HG02763 (cell line): ENCODE data around the gene PSTPIP2.
"Not testable (repeated sequence)": the region's sequence is repeated elsewhere in the genome, so short reads cannot be mapped to it uniquely, and the experiment has no call there.

Experiments used
- ATAC-seq: cut with Tn5 transposase; IDR thresholded peaks from one replicate; pipeline ENCODE4 v1.9.1; 2021; ENCODE audit warnings: mild to moderate bottlenecking, moderate library complexity; ENCODE audit not compliant: unreplicated experiment

PSTPIP2 gene

DNA sequence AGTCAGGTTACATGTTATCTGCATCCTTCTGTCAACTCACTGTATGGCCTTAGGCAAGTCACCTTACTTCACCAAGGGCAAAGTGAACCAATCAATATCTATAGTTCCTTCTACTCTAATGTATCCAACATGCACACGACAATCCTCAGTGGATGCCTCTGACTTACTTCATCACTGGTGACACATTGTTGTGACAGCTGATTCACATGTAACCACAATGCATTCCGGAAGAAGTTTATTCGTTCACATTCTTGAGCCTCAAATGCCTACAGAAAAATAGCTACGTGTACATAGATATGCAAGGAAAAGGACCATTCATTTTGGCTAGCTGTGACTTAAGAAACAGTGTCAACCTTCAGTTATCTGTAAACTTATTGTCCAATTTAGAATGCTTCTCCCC lies 78.6 kb downstream of the PSTPIP2 start:
- no peak for ATAC-seq

DNA sequence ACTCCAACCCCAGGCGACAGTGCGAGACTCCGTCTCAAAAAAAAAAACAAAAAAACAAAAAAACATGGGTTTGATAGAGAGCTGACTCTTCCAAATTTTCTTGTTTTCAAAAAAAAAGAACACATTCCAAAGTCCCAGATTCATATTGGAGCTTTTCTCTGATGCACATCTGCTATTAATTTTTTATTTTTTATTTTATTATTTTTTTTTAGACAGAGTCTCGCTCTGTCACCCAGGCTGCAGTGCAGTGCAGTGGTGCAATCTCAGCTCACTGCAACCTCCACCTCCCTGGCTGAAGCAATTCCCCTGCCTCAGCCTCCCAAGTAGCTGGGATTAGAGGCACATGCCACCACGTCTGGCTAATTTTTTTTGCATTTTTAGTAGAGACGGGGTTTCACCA lies 79.5 kb downstream of the PSTPIP2 start:
- ATAC-seq, result not testable (repeated sequence)

DNA sequence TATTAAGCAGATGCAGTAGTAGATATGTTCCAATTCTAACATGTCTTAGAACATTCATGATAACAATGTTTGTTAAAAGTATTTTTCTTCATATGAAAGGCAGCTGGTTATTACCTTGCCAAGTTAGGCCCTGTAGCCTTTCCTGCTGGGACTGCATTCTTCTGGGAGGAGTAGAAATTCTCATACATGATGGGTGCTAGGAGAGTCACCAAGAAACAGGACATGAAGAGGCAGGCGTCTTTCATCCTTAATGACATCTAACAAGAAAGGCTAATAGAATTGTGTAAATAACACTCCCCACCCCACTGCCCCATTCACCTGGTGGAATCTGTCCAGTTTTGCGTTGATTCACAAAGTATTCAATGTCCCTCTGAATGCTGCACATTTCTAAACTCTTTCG lies 80.3 kb downstream of the PSTPIP2 start:
- no peak for ATAC-seq

DNA sequence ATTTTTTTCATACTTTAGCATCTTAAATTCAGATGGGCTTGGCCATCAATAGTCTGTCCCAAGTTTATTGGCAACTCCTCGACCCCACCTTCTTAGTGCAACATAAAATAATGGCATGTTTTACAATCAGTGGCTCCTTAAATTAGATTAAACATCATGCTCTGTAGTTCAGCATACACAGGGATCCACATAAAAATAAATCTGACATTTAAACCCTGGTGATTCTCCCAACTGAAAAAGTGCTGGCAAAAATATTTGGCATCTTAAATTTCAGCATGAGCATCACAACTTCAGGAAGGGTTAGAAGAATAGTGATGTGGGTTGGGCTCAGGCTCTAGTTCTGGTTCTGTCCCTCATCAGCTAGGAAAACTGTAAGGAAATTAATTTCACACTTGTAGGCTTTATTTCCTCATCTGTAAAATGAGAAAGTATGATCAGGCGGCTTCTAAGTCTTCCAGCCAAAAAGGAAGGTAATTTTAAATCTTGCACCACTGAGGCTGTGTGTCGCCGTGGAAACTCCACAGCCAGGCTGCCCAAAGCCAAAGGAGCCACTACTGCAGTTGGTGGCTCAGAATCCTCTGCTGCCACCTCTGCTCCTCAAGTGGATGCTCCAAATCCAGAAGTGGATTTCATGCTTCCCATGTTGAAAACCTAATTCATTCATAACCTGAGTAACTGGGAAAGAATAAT lies 87.4 kb downstream of the PSTPIP2 start:
- ATAC-seq, result no peak

DNA sequence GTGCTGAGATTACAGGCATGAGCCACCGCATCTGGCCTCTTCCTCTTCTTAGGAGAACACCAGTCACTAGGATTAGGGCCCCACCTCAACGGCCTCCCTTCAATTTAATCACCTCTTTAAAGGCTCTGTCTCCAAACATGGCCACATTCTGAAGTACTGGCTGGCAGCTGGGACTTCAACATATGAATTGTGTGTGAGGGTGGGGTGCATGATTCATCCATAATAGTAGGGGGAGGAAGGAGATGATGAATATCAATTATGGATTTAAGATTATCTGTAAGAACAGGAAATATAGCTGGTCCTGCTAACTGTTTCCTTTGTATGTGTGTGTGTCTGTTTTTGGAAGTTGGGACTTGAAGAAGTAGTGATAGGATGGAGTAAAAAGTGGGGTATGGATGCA lies 90.2 kb downstream of the PSTPIP2 start:
- ATAC-seq, result no peak

DNA sequence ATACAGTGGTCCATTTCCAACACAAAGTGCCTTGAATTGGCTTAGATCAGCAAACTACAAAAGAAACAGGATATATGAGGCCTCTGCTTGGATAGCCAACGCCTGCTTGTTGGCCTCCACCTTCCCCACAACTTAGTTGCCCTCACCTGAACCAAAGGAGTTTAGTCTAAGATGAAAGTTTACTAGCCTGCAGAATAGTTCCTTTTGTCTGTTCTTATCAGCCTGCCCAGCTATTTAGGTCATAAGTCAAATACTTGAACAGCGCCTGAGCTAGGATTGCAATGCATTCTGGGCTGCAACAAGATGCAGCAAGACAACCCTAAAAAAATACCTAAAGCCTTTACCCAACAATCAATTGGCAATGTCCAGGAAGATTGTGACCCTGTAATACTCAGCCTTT lies 91.8 kb downstream of the PSTPIP2 start:
- ATAC-seq, result no peak

DNA sequence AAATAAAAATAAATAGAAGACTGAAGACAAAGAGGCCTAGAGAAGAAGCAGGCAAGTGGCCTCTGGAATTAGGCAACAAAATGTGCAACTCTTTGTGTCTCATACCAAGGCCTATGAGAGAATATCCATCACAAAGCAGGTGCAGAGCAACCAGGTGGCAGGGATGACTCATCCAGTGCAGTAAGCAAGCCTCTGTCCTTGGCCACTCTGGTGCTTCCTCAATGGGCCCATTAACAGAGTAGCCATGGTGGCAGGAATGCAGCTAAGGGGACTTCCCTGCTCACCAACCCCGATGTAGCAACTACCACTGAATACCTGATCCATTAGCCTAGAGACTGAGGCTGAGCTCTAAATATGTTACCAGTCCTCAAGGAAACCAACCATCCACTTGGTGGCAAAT lies 94.0 kb downstream of the PSTPIP2 start:
- ATAC-seq, result no peak

DNA sequence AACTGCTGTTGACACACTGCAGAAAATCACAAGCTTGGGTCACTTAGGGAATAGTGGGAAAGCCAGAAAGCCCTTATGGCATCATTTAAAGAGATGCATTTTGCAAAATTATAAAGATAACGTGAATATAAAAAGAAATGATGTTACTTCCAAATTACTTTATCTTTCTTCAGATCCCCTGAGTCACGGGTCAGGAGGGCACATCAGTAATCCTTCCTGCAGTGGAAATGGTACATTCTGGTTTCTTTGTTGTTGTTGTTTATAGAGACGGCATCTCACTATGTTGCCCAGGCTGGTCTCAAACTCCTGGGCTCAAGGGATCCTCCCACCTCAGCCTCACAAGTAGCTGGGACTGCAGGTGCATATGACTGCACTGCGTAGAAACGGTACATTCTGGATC lies 95.1 kb downstream of the PSTPIP2 start:
- ATAC-seq, result no peak

DNA sequence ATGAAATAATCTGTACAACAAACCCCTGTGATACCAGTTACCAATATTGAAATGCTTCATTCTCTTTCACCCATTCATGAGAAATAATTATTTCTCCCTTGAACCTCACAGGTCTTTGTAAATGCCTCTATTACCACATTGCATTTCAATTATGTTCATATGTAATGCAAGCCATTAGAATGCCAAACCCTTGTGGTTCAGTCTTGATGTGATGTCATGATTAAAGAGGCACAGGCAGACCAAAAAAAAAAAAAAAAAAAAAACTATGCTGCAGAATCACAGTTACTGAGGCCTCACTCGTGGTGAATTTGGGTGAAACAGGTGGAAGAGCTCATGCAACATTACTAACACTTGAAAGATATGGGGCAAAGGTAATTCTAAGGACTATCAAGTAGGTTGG lies 95.5 kb downstream of the PSTPIP2 start:
- ATAC-seq, result no peak

DNA sequence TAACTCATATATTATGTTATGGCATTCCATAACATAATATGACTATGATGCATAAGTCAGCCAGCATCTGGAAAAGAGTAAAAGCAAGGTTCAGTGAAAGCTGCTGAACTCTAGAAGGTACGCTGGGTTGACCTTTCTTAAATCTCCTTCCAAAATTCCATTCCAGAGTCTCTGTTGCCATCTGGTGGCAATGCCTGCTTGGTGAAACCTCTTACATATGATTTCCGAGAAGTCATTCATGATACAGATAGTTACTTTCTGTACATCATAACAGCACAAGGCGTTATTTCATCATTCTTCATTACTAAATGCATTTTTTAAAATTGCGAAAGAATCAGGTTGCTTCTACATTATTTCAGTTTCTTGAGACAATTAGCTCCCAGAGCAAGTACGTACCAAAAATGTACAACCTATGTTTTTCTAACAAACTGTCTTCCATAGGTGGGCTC lies 97.9 kb downstream of the PSTPIP2 start:
- no peak for ATAC-seq

DNA sequence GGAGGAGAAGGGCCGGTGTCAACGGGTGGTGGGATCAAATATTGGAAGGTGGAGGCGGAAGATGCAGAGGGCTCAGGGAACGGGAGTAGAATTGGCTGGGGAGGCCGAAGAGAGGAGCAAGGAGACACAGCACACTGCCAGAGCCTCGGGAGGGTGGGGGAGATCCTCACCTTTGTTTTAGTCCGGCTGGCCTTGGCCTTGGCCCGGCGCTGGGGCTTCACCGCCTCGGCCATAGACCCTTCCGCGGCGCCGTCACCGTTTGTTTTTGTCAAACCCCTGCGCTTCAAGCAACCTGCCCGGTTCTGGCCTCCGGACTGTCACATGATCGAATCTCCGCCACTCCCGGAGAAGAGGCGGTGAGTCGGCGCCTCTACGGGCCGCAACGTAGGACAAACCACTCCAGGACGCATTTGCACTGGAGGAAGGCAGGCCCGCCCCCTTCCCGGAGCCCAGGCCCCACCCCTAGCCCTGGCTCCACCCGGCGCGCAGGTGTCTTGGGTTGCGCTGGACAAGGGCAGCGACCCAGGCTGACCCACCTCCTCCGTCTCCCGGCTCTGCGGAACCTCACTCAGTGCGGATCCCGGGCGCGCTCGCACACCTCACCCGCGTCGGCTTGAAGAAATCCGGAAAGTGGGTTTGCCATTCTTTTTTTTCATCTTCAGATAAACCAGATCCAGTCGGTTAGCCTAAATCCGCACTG lies 104.9 kb downstream of the PSTPIP2 start, which contains the start of gene EPG5:
Gene EPG5 (minus strand): TSS at position 323 of the 700 bp plus-strand sequence. CDS start 90 bp downstream, at position 233.
- peak; percentile 96 for ATAC-seq

DNA sequence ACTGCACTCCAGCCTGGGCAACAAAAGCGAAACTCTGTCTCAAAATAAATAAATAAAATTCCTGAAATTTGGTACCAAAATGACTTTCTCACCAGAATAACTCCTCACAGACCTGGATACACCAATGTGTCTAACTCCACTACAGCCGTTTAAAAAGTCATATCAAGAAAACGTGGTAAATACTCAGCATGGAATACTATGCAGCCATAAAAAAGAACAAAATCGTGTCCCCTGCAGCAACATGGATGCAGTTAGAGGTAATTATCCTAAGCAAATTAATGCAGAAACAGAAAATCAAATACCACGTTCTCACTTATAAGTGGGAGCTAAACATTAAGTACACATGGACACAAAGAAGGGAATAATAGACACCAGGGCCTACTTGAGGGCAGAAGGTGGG lies 107.1 kb downstream of the PSTPIP2 start:
- ATAC-seq, result not testable (repeated sequence)

DNA sequence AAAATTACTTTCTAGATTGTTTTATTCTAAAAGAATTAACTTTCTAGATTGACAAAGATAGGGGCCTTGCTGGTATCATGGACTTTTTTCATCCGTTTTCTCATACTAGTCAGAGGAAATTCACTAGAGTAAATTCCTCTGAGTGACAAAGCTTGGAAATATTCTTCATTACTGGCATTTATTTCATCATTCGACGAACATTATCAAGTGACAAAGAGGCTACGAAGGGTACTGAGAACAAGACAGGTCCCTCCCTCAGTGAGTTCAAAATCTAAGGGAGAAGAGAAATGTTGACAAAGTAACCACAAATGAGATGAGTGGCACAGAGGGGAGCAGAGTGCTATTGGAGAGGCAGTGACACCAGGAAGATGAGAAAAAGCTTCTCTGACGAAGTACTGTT lies 109.2 kb downstream of the PSTPIP2 start:
- ATAC-seq, result no peak

DNA sequence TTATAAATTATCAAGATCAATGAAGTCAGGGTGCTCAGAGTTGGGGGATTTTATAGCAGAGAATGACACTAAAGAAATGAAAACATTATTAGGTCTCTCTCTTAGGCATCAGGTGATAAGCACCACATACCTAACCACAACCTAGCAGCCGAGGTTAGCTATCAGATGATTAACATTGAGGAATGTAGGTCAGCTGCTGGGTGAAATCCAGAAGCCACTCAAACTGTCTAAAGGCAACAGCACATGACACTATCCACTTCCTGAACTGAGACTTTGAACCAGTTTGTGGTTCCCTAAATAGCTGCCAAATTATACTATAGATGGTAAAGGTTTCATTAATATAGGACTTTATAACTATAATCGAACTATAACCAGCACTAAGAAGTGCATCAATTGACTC lies 109.6 kb downstream of the PSTPIP2 start:
- ATAC-seq, result no peak

DNA sequence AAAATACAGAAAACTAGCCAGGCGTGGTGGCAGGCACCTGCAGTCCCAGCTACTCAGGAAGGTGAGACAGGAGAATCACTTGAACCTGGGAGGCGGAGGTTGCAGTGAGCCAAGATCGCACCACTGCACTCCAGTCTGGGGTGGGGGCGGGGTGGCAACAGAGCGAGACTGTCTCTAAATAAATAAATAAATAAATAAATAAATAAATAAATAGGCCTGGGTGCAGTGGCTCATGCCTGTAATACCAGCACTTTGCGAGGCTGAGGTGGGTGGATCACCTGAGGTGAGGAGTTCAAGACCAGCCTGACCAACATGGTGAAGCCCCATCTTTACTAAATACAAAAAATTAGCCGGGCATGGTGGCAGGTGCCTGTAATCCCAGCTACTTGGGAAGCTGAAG lies 112.6 kb downstream of the PSTPIP2 start:
- not testable (repeated sequence) for ATAC-seq

DNA sequence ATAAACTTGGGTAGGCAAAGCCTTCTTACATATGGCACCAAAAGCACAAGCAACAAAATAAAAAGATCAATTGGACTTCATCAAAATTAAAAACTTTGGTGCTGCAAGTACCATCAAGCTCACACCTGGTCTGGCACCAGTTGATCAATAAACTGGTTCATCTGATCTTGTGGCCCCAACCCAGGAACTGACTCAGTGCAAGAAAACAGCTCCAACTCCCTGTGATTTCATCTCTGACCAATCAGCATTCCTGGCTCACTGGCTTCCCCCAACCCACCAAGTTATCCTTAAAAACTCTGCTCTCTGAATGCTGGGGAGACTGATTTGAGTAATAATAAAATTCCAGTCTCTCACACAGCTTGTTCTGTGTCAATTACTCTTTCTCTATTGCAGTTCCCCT lies 113.3 kb downstream of the PSTPIP2 start:
- no peak for ATAC-seq

DNA sequence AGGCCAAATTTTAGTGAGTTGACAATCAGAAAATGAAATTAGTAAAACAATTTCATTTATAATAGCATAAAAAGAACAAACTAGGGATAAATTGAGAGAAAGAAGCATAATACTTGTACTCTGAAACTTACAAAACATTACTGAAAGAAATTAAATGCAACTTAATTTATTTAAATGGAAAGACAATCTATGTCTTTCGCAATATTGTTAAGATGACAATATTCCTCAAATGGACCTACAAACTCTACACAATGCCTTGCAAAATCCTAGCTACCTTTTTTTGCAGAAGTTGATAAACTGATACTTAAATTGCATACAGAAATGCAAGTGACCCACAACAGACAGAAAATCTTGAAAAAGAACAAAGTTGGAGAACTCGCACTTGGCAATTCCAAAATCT lies 114.0 kb downstream of the PSTPIP2 start:
- no peak for ATAC-seq

DNA sequence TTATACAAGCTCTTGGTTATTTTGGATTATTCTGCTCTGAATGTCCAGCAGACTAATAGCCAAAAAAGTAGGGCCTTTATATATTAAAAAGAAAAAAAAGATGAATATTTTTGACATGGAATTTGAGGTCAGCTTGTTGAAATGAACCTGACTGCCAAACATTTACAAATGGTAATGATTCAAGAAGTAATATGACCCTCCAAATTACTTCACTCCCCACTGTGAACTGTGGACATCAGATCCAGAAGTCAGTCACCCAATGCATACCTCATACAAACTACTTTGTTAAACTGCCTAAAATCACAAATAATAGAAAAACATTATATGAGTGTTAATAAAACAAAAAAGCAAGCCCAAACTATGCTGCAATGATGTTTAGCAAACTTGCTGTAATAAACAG lies 115.0 kb downstream of the PSTPIP2 start:
- ATAC-seq, result no peak

DNA sequence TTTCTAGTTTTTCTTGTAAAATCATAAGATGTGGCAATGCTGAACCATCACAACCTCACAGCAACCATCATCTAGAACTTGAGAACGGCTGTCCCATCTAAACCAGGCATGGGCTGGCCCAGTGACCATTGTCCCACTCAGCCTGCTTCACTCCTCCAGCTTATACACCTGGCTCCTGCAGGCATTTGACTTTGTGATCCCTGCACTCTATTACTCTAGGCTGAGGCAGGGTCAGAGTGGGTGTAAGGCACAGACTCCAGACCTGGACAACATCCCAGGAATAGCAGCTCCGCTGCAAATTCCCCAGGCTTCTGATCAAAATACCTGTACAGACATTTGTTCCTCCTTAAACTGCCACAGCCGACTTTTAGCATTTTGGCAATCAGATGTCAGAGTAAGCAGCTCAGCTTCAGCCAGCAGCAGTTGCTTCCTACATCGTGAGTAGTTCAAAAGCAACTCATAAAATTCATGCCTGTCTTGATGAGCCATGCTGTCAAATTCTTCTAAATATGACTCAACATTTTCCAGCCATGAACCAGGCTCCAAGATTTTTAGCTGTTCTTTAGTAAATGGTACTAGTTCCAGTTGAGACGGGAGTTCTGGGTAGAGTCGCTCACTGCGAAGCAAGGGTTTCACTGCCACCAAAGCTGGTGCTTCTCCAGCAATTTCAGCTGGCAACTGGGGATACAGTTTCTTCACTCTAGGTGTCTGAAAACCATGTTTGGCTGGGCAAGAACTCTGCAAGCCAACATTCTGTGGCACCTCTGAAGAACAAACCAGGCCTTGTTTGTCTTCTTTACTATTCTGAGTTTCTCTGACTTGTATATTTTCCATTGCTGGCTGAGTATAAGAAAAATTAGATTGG lies 117.8 kb downstream of the PSTPIP2 start:
- no peak for ATAC-seq

DNA sequence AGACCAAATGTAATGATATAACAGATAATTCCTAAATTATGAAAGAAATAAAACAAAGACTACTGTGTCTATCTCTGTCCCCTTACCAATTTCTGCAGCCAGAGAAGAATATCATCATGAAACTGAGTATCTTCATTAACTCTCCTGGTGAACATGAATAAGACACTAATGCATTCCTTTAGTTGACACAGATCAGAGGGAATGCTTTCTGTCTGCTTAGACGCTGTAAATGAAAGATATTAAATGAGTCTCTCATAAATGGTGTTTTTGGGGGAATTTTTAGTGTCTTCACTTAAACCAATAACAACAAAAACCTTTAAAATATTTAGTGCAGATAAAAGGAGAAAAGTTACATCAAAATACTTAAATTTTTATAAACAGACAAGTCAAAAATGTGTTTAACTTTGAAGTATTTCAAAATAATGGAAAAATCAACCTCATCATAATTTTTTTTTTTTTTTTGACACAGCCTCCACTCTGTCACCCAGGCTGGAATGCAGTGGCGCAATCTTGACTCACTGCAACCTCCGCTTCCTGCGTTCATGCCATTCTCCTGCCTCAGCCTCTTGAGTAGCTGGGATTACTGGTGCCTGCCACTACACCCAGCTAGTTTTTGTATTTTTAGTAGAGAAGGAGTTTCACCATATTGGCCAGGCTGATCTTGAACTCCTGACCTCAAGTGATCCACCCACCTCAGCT lies 120.9 kb downstream of the PSTPIP2 start:
- no peak for ATAC-seq

DNA sequence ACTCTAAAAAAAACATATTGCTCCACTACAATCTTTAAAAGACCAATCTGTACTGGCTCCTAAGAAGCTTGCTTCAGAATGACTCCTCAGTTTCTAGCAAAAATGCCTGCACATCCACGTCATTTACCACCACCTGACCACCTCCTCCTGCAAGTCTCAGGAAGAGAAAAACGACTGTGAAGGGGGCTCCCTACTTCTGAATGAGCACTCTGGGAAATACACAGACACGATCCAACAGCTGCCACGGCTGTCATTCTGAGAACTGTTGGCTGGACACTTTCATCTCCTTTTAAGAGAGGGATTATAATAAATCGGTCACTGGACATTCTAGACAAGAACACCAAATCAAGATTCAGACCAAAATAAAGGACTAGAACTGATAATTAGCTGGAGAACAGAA lies 126.4 kb downstream of the PSTPIP2 start:
- ATAC-seq, result no peak
